GM06990 (cell line): ENCODE results near the gene WHRN.

Experiments
- DNase-seq: peaks from one replicate; pipeline ENCODE4 v3.0.0-alpha.2; 2011; ENCODE audit not compliant: insufficient read length; ENCODE audit errors: extremely low read depth
- H3K27me3 ChIP-seq: replicated peaks from 2 replicates; pipeline ENCODE4 v1.6.0; 2011; ENCODE audit warnings: low read length; ENCODE audit not compliant: control insufficient read depth, insufficient read depth
- H3K36me3 ChIP-seq: 2 replicates; pipeline ENCODE4 v1.5.1; 2011; ENCODE audit warnings: low read length; ENCODE audit not compliant: control insufficient read depth, insufficient read depth
- H3K4me3 ChIP-seq: replicated peaks from 2 replicates; pipeline ENCODE4 v1.5.1; 2011; ENCODE audit warnings: low read depth, mild to moderate bottlenecking, control low read depth, low read length
- CTCF ChIP-seq: IDR thresholded peaks from 2 replicates; pipeline ENCODE4 v1.5.1; 2011; ENCODE audit warnings: low read length, control low read depth, mild to moderate bottlenecking, inconsistent platforms; ENCODE audit not compliant: insufficient read depth, poor library complexity, severe bottlenecking

Gene WHRN

DNA sequence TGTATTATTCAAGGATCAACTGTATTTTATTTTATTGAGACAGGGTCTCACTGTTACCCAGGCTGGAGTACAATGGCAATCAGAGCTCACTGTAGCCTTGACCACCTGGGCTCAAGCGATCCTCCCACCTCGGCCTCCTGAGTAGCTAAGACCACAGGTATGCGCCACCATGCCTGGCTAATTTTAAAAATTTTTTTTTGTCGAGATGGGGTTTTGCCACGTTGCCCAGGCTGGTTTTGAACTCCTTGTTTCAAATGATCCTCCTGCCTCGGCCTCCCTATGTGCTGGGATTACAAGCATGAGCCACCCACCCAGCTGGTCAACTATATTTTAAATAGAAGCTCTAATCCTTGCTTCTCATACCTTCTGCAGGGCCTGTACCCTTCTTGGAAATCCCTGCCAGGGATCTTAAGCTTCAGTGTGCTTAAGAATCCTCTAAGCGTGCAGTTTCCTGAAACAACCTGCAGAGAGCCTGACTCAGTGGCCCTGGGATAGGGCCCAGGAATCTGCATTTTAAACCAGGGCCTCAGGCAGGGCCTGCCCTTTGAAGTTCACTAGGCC is 120.4 kb downstream of the WHRN start:
- Histone ChIP-seq H3K27me3 (no peaks in the 10 kb centered on the region), H3K4me3 (peak overlapping the region; percentile 60), H3K36me3 (peaks cover 13% of the 10 kb centered on the region)
- no peak for DNase-seq
- TF ChIP-seq CTCF = no peak

DNA sequence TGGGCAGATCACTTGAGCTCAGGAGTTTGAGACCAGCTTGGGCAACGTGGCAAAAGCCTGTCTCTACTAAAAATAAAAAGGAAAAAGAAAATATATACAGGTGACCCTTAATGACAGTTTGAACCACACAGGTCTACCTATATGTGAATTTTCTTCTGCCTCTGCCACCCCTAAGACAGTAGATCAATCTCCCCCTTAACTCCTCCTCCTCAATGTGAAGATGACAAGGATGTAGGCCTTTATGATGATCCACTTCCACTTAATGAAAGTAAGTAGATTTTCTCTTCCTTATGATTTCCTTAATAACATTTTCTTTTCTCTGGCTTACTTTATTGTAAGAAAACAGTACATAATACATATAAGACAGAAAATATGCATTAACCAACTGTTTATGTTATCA is 120.9 kb downstream of the WHRN start:
- no peak for DNase-seq
- peaks cover 14% of the 10 kb centered on the region for H3K36me3 ChIP-seq
- peak overlapping the region; percentile 60 for H3K4me3 ChIP-seq
- no peak for TF ChIP-seq CTCF
- no peaks in the 10 kb centered on the region for H3K27me3 ChIP-seq

DNA sequence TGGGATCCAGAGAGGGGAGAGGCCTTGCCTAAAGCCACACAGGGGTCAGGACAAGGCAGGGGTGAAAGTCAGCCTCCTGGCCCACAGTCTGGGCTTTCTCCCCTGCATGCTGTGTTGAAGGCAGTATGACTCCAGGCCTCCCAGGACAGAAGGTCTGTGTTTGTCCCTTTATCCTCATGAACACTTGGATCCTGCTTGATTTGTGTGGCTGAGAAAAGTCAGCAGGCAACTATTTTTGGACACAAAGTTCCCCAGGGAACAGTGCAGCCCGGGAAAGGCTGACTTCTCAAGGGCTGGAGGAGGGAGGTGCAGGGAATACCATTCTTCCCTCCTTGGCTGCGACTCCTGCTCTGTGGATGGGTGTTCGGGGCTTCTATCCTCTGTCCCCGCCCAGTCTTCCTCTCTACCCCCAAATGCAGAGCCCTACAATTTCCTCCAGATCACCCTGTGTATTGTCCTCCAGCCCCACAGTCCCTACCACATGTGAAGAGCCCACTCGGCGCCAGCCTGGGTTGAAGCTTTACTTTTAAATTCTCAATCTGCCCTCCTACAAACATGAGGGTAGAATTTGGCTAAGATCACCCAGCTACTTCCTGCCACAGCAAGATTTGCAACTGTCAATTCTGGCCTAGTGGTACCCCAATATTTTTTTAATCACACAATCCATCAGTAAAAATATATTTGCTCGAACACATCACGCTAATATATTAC is 121.6 kb downstream of the WHRN start:
- DNase-seq = no peak
- Histone ChIP-seq H3K36me3 (peaks cover 18% of the 10 kb centered on the region), H3K27me3 (no peaks in the 10 kb centered on the region), H3K4me3 (peak overlapping the region; percentile 60)
- TF ChIP-seq CTCF = no peak

GRCh38 chr9:114382699-114383520 is 122.4 kb downstream of the WHRN start:
- H3K36me3 ChIP-seq = peaks cover 22% of the 10 kb centered on the region
- DNase-seq = peak; percentile 68
- TF ChIP-seq CTCF = peak; percentile 53
- no peaks in the 10 kb centered on the region for H3K27me3 ChIP-seq
- peak overlapping the region; percentile 60 for H3K4me3 ChIP-seq

- DNase-seq = no peak
- no peak overlapping the region for H3K4me3 ChIP-seq
- no peaks in the 10 kb centered on the region for H3K27me3 ChIP-seq
- TF ChIP-seq CTCF = no peak
- H3K36me3 ChIP-seq = peaks cover 42% of the 10 kb centered on the region
Measured at GRCh38 chr9:114378883-114379282, 126.4 kb downstream of the WHRN start.
